Esophagus muscularis mucosa (tissue), 4 donors: Measurements from ENCODE around the gene ID3.

Experiments
- EP300 ChIP-seq: sonication (generic); formaldehyde crosslinking; IDR thresholded peaks from one replicate; pipeline ENCODE4 v1.6.1; 2017; ENCODE audit warnings: antibody characterized with exemption
- POLR2A ChIP-seq: fragments of 450-650 bp; IDR thresholded peaks from one replicate; pipeline ENCODE4 v1.6.1; 2017; ENCODE audit warnings: antibody characterized with exemption, moderate library complexity, mild to moderate bottlenecking, low read depth
- POLR2AphosphoS5 ChIP-seq, 2 donors: sonication (generic); formaldehyde crosslinking; IDR thresholded peaks; one replicate each; pipeline ENCODE4 v1.6.1; 2017; ENCODE audit warnings: antibody characterized with exemption in 2 of 2
- TF ChIP-seq, protein P1 (sequence below), 3 experiments: fragments of 200-600 bp in 2 of 3; fragments of 450-650 bp in 1 of 3; sonication (generic) in 2 of 3; IDR thresholded peaks; one replicate each; pipeline ENCODE4 v1.5.1; 2017 to 2019; ENCODE audit warnings: antibody characterized with exemption in 3 of 3, mild to moderate bottlenecking in 2 of 3, moderate library complexity in 1 of 3

DNA sequence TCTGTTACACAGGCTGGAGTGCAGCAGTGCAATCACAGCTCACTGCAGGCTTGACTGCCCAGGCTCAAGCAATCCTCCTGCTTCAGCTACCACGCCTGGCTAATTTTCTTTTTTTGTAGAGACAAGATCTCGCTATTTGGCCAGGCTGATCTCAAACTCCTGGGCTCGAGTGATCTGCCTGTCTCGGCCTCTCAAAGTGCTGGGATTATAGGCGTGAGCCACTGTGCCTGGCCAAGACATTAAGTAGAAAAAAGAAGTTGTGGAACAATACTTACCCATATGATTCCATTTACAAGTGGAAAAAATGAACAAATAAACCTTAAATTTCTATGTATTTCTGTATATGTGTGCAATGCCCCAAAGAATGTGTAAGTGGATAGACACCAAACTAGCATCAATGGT is 30.3 kb upstream of the ID3 start:
- TF ChIP-seq, protein P1, sequence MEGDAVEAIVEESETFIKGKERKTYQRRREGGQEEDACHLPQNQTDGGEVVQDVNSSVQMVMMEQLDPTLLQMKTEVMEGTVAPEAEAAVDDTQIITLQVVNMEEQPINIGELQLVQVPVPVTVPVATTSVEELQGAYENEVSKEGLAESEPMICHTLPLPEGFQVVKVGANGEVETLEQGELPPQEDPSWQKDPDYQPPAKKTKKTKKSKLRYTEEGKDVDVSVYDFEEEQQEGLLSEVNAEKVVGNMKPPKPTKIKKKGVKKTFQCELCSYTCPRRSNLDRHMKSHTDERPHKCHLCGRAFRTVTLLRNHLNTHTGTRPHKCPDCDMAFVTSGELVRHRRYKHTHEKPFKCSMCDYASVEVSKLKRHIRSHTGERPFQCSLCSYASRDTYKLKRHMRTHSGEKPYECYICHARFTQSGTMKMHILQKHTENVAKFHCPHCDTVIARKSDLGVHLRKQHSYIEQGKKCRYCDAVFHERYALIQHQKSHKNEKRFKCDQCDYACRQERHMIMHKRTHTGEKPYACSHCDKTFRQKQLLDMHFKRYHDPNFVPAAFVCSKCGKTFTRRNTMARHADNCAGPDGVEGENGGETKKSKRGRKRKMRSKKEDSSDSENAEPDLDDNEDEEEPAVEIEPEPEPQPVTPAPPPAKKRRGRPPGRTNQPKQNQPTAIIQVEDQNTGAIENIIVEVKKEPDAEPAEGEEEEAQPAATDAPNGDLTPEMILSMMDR (IDR thresholded peaks at IDR 0.05) = no peak
- TF ChIP-seq POLR2A (no peak), EP300 (no peak), POLR2AphosphoS5 (IDR thresholded peaks at IDR 0.05) (no peak)
